Uterus (tissue), 2 donors: ENCODE data around the gene CHST10.

ENCODE experiments used
- POLR2A ChIP-seq, 2 donors: fragments of 450-650 bp; IDR thresholded peaks; one replicate each; pipeline ENCODE4 v1.6.1; 2016; ENCODE audit warnings: antibody characterized with exemption in 2 of 2, mild to moderate bottlenecking in 1 of 2, moderate library complexity in 1 of 2
- TF ChIP-seq, protein P1 (sequence below), 4 experiments: fragments of 200-600 bp in 2 of 4; fragments of 450-650 bp in 2 of 4; sonication (generic) in 2 of 4; IDR thresholded peaks; one replicate each; pipeline ENCODE4 v1.5.1; 2016 to 2019; ENCODE audit warnings: antibody characterized with exemption in 4 of 4, mild to moderate bottlenecking in 2 of 4, moderate library complexity in 1 of 4

DNA sequence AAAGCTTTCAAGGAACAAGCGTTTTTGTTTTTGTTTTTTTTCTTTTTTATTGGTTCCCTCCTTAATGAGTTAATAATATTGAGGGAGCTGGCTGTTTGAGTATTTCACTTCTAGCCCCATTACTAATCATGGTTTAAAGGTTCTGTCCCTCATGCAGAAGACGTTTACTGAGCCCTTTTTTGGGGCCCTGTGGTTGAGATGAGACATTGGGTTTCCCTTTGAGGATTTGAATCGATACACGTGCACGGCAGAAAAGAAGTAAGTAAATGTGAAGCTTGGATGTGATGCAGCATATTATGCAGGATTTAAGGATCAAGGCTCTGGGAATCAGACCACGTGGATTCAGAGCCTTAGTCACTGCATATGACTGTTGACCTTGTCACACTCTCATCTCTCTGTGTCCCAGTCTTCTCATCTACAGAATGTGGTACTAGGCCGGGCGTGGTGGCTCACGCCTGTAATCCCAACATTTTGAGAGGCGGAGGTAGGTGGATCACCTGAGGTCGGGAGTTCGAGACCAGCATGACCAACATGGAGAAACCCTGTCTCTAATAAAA lies 1.0 kb upstream of the CHST10 start:
- TF ChIP-seq, protein P1, sequence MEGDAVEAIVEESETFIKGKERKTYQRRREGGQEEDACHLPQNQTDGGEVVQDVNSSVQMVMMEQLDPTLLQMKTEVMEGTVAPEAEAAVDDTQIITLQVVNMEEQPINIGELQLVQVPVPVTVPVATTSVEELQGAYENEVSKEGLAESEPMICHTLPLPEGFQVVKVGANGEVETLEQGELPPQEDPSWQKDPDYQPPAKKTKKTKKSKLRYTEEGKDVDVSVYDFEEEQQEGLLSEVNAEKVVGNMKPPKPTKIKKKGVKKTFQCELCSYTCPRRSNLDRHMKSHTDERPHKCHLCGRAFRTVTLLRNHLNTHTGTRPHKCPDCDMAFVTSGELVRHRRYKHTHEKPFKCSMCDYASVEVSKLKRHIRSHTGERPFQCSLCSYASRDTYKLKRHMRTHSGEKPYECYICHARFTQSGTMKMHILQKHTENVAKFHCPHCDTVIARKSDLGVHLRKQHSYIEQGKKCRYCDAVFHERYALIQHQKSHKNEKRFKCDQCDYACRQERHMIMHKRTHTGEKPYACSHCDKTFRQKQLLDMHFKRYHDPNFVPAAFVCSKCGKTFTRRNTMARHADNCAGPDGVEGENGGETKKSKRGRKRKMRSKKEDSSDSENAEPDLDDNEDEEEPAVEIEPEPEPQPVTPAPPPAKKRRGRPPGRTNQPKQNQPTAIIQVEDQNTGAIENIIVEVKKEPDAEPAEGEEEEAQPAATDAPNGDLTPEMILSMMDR (IDR thresholded peaks at IDR 0.05), result no peak
- TF ChIP-seq POLR2A (IDR thresholded peaks at IDR 0.05), result no peak
